ENCODE data around the gene NAA25. TPM values are rescaled to one million over a fixed set of nuclear protein-coding genes. Genes with fewer than 3 reads are reported as not detected.

NAA25 gene
- total RNA-seq = 36.5 and 40.8 TPM in 2 replicates
- total RNA-seq (2013) = 18.4 TPM
- polyA plus RNA-seq = 5.9 and 13.0 TPM in 2 replicates
- polyA minus RNA-seq = 12.2 and 14.2 TPM in 2 replicates

DNA sequence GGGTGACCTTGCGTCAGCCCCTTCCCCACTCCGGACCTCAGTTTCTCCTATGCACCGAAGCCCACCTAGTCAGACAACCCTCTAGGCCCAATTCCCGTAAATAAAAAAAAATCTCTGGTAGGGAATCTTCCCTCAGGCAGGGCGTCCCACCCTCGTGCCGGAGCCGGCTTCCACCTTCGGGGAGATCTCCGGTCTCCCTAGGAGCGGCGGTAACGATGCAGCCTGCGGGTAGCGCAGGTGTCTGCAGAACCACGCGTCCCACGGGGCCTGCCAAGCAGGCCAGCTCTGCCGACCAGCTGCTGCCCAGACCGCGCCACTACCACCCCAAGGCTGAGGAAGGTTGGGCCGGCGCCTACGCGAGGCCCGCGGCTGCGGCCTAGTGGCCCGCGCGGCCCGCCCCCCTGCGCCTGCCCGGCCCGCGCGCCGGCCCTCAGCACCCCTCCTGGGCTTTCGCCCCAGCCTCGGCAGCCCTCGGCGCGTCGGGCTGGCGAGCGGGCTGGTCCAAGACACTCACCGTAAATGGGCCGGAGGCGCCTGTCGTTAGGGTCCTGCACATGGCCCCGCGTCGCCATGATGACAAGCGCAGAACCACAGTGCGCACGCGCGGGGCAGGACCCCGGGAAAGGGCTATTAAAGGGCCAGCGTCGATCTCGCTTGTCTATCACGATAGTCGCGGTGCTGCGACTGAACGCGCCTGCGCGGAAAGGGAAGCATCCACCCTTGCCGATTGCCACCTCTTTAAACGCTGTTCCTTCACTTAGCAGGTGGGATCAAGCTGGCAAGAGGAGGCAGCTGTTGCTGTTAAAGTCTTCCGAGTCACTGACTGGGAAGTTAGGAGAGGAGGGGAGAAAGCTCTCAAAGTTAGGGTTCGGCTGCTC, at the start of gene NAA25:
Gene NAA25 (minus strand): TSS at position 582 of the 878 bp plus-strand sequence. CDS start 10 bp downstream, at position 572.
- H3K4me1 ChIP-seq (ENCODE audit: control insufficient read depth in 2 of 2, insufficient read depth in 2 of 2, low read length in 2 of 2) = peaks cover 25 to 29% of the 10 kb centered on the region in 2 donors
- no peaks in the 10 kb centered on the region for H3K27me3 ChIP-seq (replicated peaks in 1 of 4; ENCODE audit: control extremely low read depth in 1 of 4, control insufficient read depth in 3 of 4, insufficient read depth in 4 of 4, low read length in 3 of 4)
- TF ChIP-seq, protein P1, sequence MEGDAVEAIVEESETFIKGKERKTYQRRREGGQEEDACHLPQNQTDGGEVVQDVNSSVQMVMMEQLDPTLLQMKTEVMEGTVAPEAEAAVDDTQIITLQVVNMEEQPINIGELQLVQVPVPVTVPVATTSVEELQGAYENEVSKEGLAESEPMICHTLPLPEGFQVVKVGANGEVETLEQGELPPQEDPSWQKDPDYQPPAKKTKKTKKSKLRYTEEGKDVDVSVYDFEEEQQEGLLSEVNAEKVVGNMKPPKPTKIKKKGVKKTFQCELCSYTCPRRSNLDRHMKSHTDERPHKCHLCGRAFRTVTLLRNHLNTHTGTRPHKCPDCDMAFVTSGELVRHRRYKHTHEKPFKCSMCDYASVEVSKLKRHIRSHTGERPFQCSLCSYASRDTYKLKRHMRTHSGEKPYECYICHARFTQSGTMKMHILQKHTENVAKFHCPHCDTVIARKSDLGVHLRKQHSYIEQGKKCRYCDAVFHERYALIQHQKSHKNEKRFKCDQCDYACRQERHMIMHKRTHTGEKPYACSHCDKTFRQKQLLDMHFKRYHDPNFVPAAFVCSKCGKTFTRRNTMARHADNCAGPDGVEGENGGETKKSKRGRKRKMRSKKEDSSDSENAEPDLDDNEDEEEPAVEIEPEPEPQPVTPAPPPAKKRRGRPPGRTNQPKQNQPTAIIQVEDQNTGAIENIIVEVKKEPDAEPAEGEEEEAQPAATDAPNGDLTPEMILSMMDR (IDR thresholded peaks at IDR 0.05) = no peak
- no peak for TF ChIP-seq EZH2 (IDR thresholded peaks at IDR 0.05; ENCODE audit: borderline replicate concordance, insufficient read depth, low read depth, low read length, poor library complexity, severe bottlenecking)
- peak within 1 kb of the TSS; percentile 89 for H3K4me2 ChIP-seq (replicated peaks; ENCODE audit: low read depth, low read length, poor library complexity, severe bottlenecking)
- CTCF ChIA-PET = interaction anchor here (0.7 to 1.6 kb wide), 3 partner anchors 14 to 94 kb away, joined by 3 to 10 read pairs (median 4); partner anchors contain the start of gene TRAFD1
- DNase-seq (peak; percentile 91), ATAC-seq (ENCODE audit: low read depth) (peak; percentile 72)
- intact Hi-C loops (cut with micrococcal nuclease) = loop anchor here (1.0 to 5.0 kb wide), 5 partner anchors 17 to 274 kb away; partner anchors contain the start of genes HECTD4, MAPKAPK5 and TRAFD1
- Mint-ChIP-seq H3K4me1 (peaks cover 39% of the 10 kb centered on the region), H3K27me3 (no peaks in the 10 kb centered on the region), H3K9me3 (ENCODE audit: insufficient read depth) (no peaks in the 10 kb centered on the region), H3K4me3 (peak within 1 kb of the TSS; percentile 99), H3K27ac (peak within 1 kb of the TSS; percentile 99)
- H3K4me3 ChIP-seq (ENCODE audit: control extremely low read depth in 1 of 5, extremely low read depth in 1 of 5, insufficient read depth in 1 of 5, low read depth in 2 of 5, low read length in 4 of 5) = peak within 1 kb of the TSS; percentile 84 to 100 (median 97)
- peaks cover 35% of the 10 kb centered on the region for H4K20me1 ChIP-seq (ENCODE audit: control insufficient read depth, insufficient read depth, low read length, poor library complexity, severe bottlenecking)
- H3K9ac ChIP-seq (ENCODE audit: low read length) = peak within 1 kb of the TSS; percentile 88
- POLR2A ChIA-PET = interaction anchor here (1.3 to 3.9 kb wide), 3 partner anchors 17 to 94 kb away, joined by 6 to 35 read pairs (median 8); partner anchors contain the start of gene TRAFD1
- WGBS (ENCODE audit: insufficient coverage) = under 1% methylated on average over 72 of the region's 74 CpGs
- peak within 1 kb of the TSS; percentile 81 to 88 for H3K27ac ChIP-seq (ENCODE audit: low read length in 2 of 2)
- H3K9me3 ChIP-seq (ENCODE audit: control extremely low read depth in 1 of 3, control insufficient read depth in 2 of 3, insufficient read depth in 1 of 3, low read length in 2 of 3) = no peaks in the 10 kb centered on the region
- H3K36me3 ChIP-seq (replicated peaks in 1 of 2; ENCODE audit: control extremely low read depth in 1 of 2, control insufficient read depth in 1 of 2, extremely low read depth in 1 of 2, insufficient read depth in 2 of 2, low read length in 1 of 2) = no peaks in the 10 kb centered on the region
- peaks cover 58% of the 10 kb centered on the region for H3K79me2 ChIP-seq (ENCODE audit: control insufficient read depth, insufficient read depth, low read length)
- H2AFZ ChIP-seq (ENCODE audit: insufficient read depth, low read depth, low read length, poor library complexity, severe bottlenecking) = peak within 1 kb of the TSS; percentile 83

Measured in B cell (primary cell).